Testis (tissue), 3 donors: ENCODE data around the gene GALNT9. TPM values are rescaled to one million over a fixed set of nuclear protein-coding genes. Genes with fewer than 3 reads are reported as not detected.

Experiments used
- DNase-seq: peaks from one replicate; pipeline ENCODE4 v3.0.0-alpha.2; 2019
- H3K27ac ChIP-seq, 2 donors: fragments of 200-600 bp; sonication (generic); one replicate each; pipeline ENCODE4 v1.5.1; 2019
- H3K27me3 ChIP-seq: fragments of 200-600 bp; sonication (generic); one replicate; pipeline ENCODE4 v1.5.1; 2019
- H3K36me3 ChIP-seq: fragments of 200-600 bp; sonication (generic); one replicate; pipeline ENCODE4 v1.5.1; 2017; ENCODE audit warnings: low read depth; ENCODE audit errors: missing control alignments
- H3K4me1 ChIP-seq: fragments of 200-600 bp; sonication (generic); one replicate; pipeline ENCODE4 v1.5.1; 2019
- H3K4me3 ChIP-seq, 2 donors: fragments of 200-600 bp; sonication (generic); one replicate each; pipeline ENCODE4 v1.5.1; 2017 to 2019
- H3K9me3 ChIP-seq: fragments of 200-600 bp; sonication (generic); one replicate; pipeline ENCODE4 v1.5.1; 2017
- POLR2A ChIP-seq: fragments of 450-650 bp; IDR thresholded peaks from one replicate; pipeline ENCODE4 v1.6.1; 2017; ENCODE audit warnings: antibody characterized with exemption, mild to moderate bottlenecking, moderate library complexity
- WGBS, 2 donors: methylation state at CpG; one replicate each; pipeline ENCODE4 v1.1.5; 2018; 5-methylcytosine and 5-hydroxymethylcytosine counted together
- intact Hi-C: fragments of 100-400 bp; cut with DNase I; formaldehyde crosslinking; loops from one replicate; pipeline ENCODE4 v1.15.1; 2023; ENCODE audit warnings: low total_unique reads
- polyA plus RNA-seq: library from polyadenylated mRNA; stranded (reverse); fragments of 350-450 nt; fragmentation: Illumina TruSeq; extraction: RNeasy Lipid Tissue Mini Kit (QIAGEN cat#74804); gene quantifications from one replicate; pipeline ENCODE4 v1.2.3, GENCODE V29; 2014; ENCODE audit warnings: low read depth, low replicate concordance; ENCODE audit not compliant: insufficient read depth
- total RNA-seq, 2 donors: library from RNA; depleted of rRNA; stranded (reverse); fragments of >200 nt; gene quantifications; one replicate each; pipeline ENCODE4 v1.2.3, GENCODE V29; 2016
- TF ChIP-seq, protein P1 (sequence below), 3 experiments: fragments of 450-650 bp in 2 of 3; fragments of 200-600 bp in 1 of 3; sonication (generic) in 1 of 3; IDR thresholded peaks; one replicate each; pipeline ENCODE4 v1.5.1; 2016 to 2019; ENCODE audit warnings: antibody characterized with exemption in 3 of 3, mild to moderate bottlenecking in 2 of 3, moderate library complexity in 1 of 3

GALNT9 gene
- total and polyA plus RNA-seq, 3 donors from 2014 or later: 1.1 to 1.5 (median 1.3) TPM

DNA sequence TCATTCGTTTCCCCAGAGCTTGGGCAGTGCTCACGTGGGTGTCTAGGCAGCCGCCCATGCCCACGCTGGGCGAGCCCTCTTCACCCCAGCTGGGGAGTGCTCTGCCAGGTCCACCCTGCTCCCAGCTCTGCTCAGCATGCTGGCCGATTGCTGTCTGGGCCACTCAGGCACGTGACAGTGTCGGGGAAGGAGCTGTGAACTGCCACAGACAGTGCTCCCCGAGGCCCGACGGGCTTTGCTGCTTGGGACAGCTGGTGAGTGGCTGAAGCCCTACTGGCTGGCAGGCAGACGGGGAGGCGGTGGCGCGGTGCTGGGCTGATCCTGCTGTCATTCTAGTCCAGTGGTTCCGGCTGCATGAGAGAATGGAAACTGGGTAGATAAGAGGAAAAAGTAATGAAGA is 169.4 kb downstream of the GALNT9 start:
- no peaks in the 10 kb centered on the region for H3K36me3 ChIP-seq
- no peak overlapping the region for H3K4me3 ChIP-seq
- DNase-seq: no peak
- WGBS, 2 donors: 50 to 88% methylated on average over 9 to 16 of the region's 16 CpGs
- intact Hi-C loops: no loop called here
- H3K9me3 ChIP-seq: no peaks in the 10 kb centered on the region
- no peaks in the 10 kb centered on the region for H3K27me3 ChIP-seq
- TF ChIP-seq, protein P1, sequence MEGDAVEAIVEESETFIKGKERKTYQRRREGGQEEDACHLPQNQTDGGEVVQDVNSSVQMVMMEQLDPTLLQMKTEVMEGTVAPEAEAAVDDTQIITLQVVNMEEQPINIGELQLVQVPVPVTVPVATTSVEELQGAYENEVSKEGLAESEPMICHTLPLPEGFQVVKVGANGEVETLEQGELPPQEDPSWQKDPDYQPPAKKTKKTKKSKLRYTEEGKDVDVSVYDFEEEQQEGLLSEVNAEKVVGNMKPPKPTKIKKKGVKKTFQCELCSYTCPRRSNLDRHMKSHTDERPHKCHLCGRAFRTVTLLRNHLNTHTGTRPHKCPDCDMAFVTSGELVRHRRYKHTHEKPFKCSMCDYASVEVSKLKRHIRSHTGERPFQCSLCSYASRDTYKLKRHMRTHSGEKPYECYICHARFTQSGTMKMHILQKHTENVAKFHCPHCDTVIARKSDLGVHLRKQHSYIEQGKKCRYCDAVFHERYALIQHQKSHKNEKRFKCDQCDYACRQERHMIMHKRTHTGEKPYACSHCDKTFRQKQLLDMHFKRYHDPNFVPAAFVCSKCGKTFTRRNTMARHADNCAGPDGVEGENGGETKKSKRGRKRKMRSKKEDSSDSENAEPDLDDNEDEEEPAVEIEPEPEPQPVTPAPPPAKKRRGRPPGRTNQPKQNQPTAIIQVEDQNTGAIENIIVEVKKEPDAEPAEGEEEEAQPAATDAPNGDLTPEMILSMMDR (IDR thresholded peaks at IDR 0.05): no peak
- no peak overlapping the region for H3K27ac ChIP-seq
- no peaks in the 10 kb centered on the region for H3K4me1 ChIP-seq

DNA sequence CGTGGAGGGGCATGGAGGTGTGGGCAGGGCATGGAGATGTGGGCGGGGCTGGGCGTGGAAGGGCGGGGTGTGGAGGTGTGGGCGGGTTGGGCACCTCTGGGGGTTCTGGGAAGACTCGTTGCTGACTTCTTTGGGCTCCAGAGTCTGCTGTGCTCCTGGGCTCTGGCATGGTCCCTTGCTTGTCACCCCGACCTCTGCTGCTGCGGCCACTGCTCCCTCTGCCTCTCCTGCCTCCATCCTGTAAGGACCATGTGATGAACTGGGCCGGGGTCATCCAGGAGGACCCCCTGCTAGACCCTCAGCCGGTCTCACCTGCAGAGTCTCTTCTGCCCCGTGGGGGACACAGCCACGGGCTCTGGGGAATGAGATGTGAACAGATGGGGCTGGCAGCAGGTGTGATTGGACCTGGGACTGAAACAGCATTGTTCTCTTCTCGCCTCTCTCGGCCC is 169.8 kb downstream of the GALNT9 start:
- Histone ChIP-seq H3K4me1 (no peaks in the 10 kb centered on the region), H3K9me3 (no peaks in the 10 kb centered on the region), H3K36me3 (no peaks in the 10 kb centered on the region), H3K27me3 (no peaks in the 10 kb centered on the region), H3K27ac (no peak overlapping the region), H3K4me3 (no peak overlapping the region)
- DNase-seq: no peak
- intact Hi-C loops: loop anchor here (10.0 kb wide), 1 partner anchor 255 kb away; no protein-coding TSS in a partner anchor
- no peak for TF ChIP-seq POLR2A
- WGBS, 2 donors: 59 to 82% methylated on average over 8 to 14 of the region's 14 CpGs

- TF ChIP-seq POLR2A: no peak
- TF ChIP-seq, protein P1 (IDR thresholded peaks at IDR 0.05): no peak
- no peak for DNase-seq
- Histone ChIP-seq H3K27me3 (no peaks in the 10 kb centered on the region), H3K4me3 (no peak overlapping the region), H3K27ac (no peak overlapping the region), H3K4me1 (no peaks in the 10 kb centered on the region), H3K36me3 (no peaks in the 10 kb centered on the region), H3K9me3 (no peaks in the 10 kb centered on the region)
- 73 to 90% methylated on average over 14 to 37 of the region's 37 CpGs for WGBS, 2 donors
- intact Hi-C loops: loop anchor here (10.0 kb wide), 1 partner anchor 256 kb away; no protein-coding TSS in a partner anchor
These were observed 170.5 kb downstream of the GALNT9 start for GRCh38 chr12:132158677-132159554.

DNA sequence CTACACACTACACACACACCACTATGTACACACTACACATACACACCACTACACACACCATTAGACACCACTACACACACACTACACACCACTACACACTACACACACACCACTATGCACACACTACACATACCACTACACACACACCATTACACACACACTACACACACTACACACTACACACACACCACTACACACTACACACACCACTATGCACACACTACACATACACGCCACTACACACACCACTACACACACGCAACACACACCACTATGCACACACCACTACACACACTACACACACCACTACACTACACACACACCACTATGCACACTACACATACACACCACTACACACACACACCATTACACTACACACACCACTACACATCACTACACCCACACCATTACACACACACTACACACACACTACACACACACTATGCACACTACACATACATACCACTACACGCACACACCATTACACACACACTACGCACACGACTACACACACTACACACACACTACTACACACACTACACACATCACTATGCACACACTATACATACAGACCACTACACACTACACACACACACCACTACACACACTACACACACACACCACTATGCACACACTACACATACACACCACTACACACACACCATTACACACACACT is 171.5 kb downstream of the GALNT9 start:
- H3K4me3 ChIP-seq: no peak overlapping the region

More for the DNA sequence above, 171.5 kb downstream of the GALNT9 start:
- Histone ChIP-seq H3K9me3 (no peaks in the 10 kb centered on the region), H3K27ac (no peak overlapping the region), H3K36me3 (no peaks in the 10 kb centered on the region), H3K27me3 (no peaks in the 10 kb centered on the region), H3K4me1 (no peaks in the 10 kb centered on the region)
- DNase-seq: no peak
- TF ChIP-seq, protein P1 (IDR thresholded peaks at IDR 0.05): no peak
- no peak for TF ChIP-seq POLR2A
- intact Hi-C loops: loop anchor here (10.0 kb wide), 1 partner anchor 257 kb away; no protein-coding TSS in a partner anchor
- WGBS, 2 donors: 74 to 78% methylated on average over 5 of the region's 5 CpGs
